ENCODE results near the gene CACNA1H.

The CACNA1H gene

GRCh38 chr16:1143761-1144450 lies 9.0 kb upstream of the CACNA1H start:
- no peak for DNase-seq (ENCODE audit: low read depth)

- no peak for DNase-seq (ENCODE audit: low read depth)
These were observed 8.2 kb upstream of the CACNA1H start for GRCh38 chr16:1144476-1145382.

GRCh38 chr16:1145383-1146100 lies 7.4 kb upstream of the CACNA1H start:
- no peak for DNase-seq (ENCODE audit: low read depth)

GRCh38 chr16:1146409-1146808 lies 6.5 kb upstream of the CACNA1H start:
- DNase-seq (ENCODE audit: low read depth) = no peak

GRCh38 chr16:1147027-1147426 lies 5.9 kb upstream of the CACNA1H start:
- DNase-seq (ENCODE audit: low read depth) = no peak

- no peak for DNase-seq (ENCODE audit: low read depth)
These were observed 3.7 kb upstream of the CACNA1H start for GRCh38 chr16:1149101-1149636.

- DNase-seq (ENCODE audit: low read depth) = no peak
These were observed 2.4 kb upstream of the CACNA1H start for GRCh38 chr16:1150511-1150982.

- DNase-seq (ENCODE audit: low read depth) = no peak
These were observed 1.3 kb upstream of the CACNA1H start for GRCh38 chr16:1151424-1152122.

- DNase-seq (ENCODE audit: low read depth) = no peak
These were observed 725 bp upstream of the CACNA1H start for GRCh38 chr16:1152123-1152638.

- no peak for DNase-seq (ENCODE audit: low read depth)
These were observed 714 bp downstream of the CACNA1H start for GRCh38 chr16:1153480-1154160.

- no peak for DNase-seq (ENCODE audit: low read depth)
These were observed 1.5 kb downstream of the CACNA1H start for GRCh38 chr16:1154291-1154886.

GRCh38 chr16:1154887-1155331 lies 2.0 kb downstream of the CACNA1H start:
- DNase-seq (ENCODE audit: low read depth) = no peak

- no peak for DNase-seq (ENCODE audit: low read depth)
These were observed 2.6 kb downstream of the CACNA1H start for GRCh38 chr16:1155353-1156054.

GRCh38 chr16:1156055-1156982 lies 3.4 kb downstream of the CACNA1H start:
- DNase-seq (ENCODE audit: low read depth) = no peak

- DNase-seq (ENCODE audit: low read depth) = no peak
These were observed 4.2 kb downstream of the CACNA1H start for GRCh38 chr16:1156983-1157638.

GRCh38 chr16:1157639-1158455 lies 4.9 kb downstream of the CACNA1H start:
- DNase-seq (ENCODE audit: low read depth) = no peak

Measured in HS-27A (cell line).